Upper lobe of left lung (tissue), 4 donors: ENCODE results near the gene GVQW3.

ENCODE experiments used
- CTCF ChIP-seq, 6 experiments: fragments of 450-650 bp in 4 of 6; fragments of 200-600 bp in 2 of 6; sonication (generic) in 2 of 6; IDR thresholded peaks; one replicate each; pipeline ENCODE4 v1.5.1; 2016 to 2019; ENCODE audit warnings: antibody characterized with exemption in 6 of 6
- EP300 ChIP-seq, 4 donors: sonication (generic); formaldehyde crosslinking; IDR thresholded peaks; one replicate each; pipeline ENCODE4 v1.5.1; 2017; ENCODE audit warnings: antibody characterized with exemption in 4 of 4, control low read depth in 2 of 4
- POLR2A ChIP-seq, 4 donors: fragments of 450-650 bp; IDR thresholded peaks; one replicate each; pipeline ENCODE4 v1.5.1; 2016 to 2017; ENCODE audit warnings: antibody characterized with exemption in 4 of 4, mild to moderate bottlenecking in 2 of 4

GRCh38 chr11:76335842-76336241, 45.3 kb upstream of the GVQW3 start:
- TF ChIP-seq CTCF (IDR thresholded peaks at IDR 0.05) (no peak), POLR2A (IDR thresholded peaks at IDR 0.05) (no peak), EP300 (IDR thresholded peaks at IDR 0.05) (no peak)
